HUES48 (cell line): ENCODE results near the gene ZNF165.
"Not testable (repeated sequence)": the region's sequence is repeated elsewhere in the genome, so short reads cannot be mapped to it uniquely, and the experiment has no call there.

Source experiments
- H3K27ac ChIP-seq: one replicate; pipeline ENCODE4 v1.7.0; 2013; ENCODE audit warnings: low read depth, low read length, inconsistent platforms
- H3K27me3 ChIP-seq: 2 replicates; pipeline ENCODE4 v1.6.1; 2013; ENCODE audit warnings: mild to moderate bottlenecking, low read length; ENCODE audit not compliant: control insufficient read depth, insufficient read depth
- H3K36me3 ChIP-seq: 2 replicates; pipeline ENCODE4 v1.6.1; 2013; ENCODE audit warnings: low read length; ENCODE audit not compliant: control insufficient read depth, insufficient read depth
- H3K4me1 ChIP-seq: 2 replicates; pipeline ENCODE4 v1.6.1; 2013; ENCODE audit warnings: mild to moderate bottlenecking, low read length; ENCODE audit not compliant: control insufficient read depth, insufficient read depth
- H3K4me3 ChIP-seq: 2 replicates; pipeline ENCODE4 v1.5.1; 2013; ENCODE audit warnings: mild to moderate bottlenecking, low read depth, low read length
- H3K9ac ChIP-seq: 2 replicates; pipeline ENCODE4 v1.6.1; 2013; ENCODE audit warnings: mild to moderate bottlenecking, low read depth, low read length, moderate library complexity
- H3K9me3 ChIP-seq: 2 replicates; pipeline ENCODE4 v1.6.1; 2013; ENCODE audit warnings: low read length; ENCODE audit not compliant: control insufficient read depth, insufficient read depth

Gene ZNF165

GRCh38 chr6:28121876-28122275 is 41.5 kb downstream of the ZNF165 start:
- no peak overlapping the region for H3K27ac ChIP-seq

DNA sequence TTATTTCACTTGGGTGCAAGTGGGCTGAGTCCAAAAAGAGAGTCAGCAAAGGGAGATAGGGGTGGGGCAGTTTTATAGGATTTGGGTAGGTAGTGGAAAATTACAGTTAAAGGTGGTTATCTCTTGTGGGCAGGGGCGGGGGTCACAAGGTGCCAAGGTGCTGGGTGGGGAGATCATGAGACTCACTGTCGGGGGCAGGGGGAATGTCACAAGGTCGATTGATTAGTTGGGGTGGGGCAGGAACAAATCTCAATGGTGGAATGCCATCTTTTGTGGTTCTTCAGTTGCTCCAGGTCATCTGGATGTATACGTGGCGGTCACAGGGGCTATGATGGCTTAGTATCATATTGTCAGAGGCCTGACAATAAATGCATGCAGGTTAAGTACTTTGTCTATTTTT is 41.9 kb downstream of the ZNF165 start:
- peaks cover 26% of the 10 kb centered on the region for H3K36me3 ChIP-seq
- H3K27me3 ChIP-seq, H3K9ac ChIP-seq: not testable (repeated sequence)

More at GRCh38 chr6:28121876-28122275, 41.5 kb downstream of the ZNF165 start:
- no peaks in the 10 kb centered on the region for H3K27me3 ChIP-seq
- H3K9ac ChIP-seq, result no peak overlapping the region
- 0 out of 2 replicates have a peak, but pooled peaks cover 4% of the 10 kb centered on the region for H3K4me1 ChIP-seq
- no peaks in the 10 kb centered on the region for H3K9me3 ChIP-seq
- H3K4me3 ChIP-seq, result no peak overlapping the region
- peaks cover 22% of the 10 kb centered on the region for H3K36me3 ChIP-seq

GRCh38 chr6:28124350-28124970 is 44.1 kb downstream of the ZNF165 start, which contains the start of gene ZSCAN16:
Gene ZSCAN16 (plus strand): TSS chr6:28124609. CDS start chr6:28125444, 835 bp downstream.
- H3K36me3 ChIP-seq, result peaks cover 41% of the 10 kb centered on the region
- 0 out of 2 replicates have a peak, but pooled peaks cover 4% of the 10 kb centered on the region for H3K4me1 ChIP-seq
- H3K9ac ChIP-seq, result peak within 1 kb of the TSS; percentile 73
- H3K27ac ChIP-seq, result peak within 1 kb of the TSS; percentile 72
- no peaks in the 10 kb centered on the region for H3K27me3 ChIP-seq
- H3K9me3 ChIP-seq, result no peaks in the 10 kb centered on the region
- H3K4me3 ChIP-seq, result peak within 1 kb of the TSS; percentile 97

More for the DNA sequence above, 41.9 kb downstream of the ZNF165 start:
- H3K4me1 ChIP-seq, H3K27ac ChIP-seq, H3K9me3 ChIP-seq, H3K4me3 ChIP-seq: not testable (repeated sequence)

GRCh38 chr6:28124971-28125353 is 44.6 kb downstream of the ZNF165 start:
- Histone ChIP-seq H3K9ac (peak overlapping the region; percentile 73), H3K9me3 (no peaks in the 10 kb centered on the region), H3K4me3 (peak overlapping the region; percentile 97), H3K27ac (no peak overlapping the region), H3K27me3 (no peaks in the 10 kb centered on the region), H3K4me1 (0 out of 2 replicates have a peak, but pooled peaks cover 4% of the 10 kb centered on the region), H3K36me3 (peaks cover 46% of the 10 kb centered on the region)

GRCh38 chr6:28125401-28125800 is 45.0 kb downstream of the ZNF165 start:
- Histone ChIP-seq H3K4me3 (peak overlapping the region; percentile 97; the same call in 1 of the 2 replicates), H3K4me1 (0 out of 2 replicates have a peak, but pooled peaks cover 4% of the 10 kb centered on the region), H3K27me3 (no peaks in the 10 kb centered on the region), H3K27ac (no peak overlapping the region), H3K36me3 (peaks cover 46% of the 10 kb centered on the region), H3K9me3 (no peaks in the 10 kb centered on the region), H3K9ac (no peak overlapping the region)

DNA sequence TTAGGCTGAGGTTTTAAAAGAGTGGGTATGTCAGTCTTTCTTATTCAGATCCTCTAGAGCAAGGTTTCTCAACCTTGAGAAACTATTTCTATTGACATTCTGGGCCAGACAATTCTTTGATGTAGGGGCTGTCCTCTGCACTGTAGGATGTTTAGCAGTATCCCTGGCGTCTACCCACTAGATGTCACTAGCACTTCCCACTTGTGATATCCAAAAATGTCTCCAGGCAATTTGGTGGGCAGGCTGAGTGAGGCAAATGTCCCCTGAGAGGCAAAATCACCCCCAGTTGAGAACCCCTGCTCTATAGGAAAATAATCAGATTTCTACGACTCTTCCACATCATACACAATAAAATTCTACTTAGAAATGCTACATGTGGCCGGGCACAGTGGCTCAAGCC is 53.6 kb downstream of the ZNF165 start:
- Histone ChIP-seq H3K9ac (no peak overlapping the region), H3K4me3 (no peak overlapping the region), H3K4me1 (peaks cover 9% of the 10 kb centered on the region; the same call in 1 of the 2 replicates), H3K27ac (no peak overlapping the region), H3K36me3 (peaks cover 22% of the 10 kb centered on the region), H3K27me3 (no peaks in the 10 kb centered on the region), H3K9me3 (no peaks in the 10 kb centered on the region)

GRCh38 chr6:28134716-28135115 is 54.3 kb downstream of the ZNF165 start:
- no peak overlapping the region for H3K9ac ChIP-seq
- H3K9me3 ChIP-seq, result no peaks in the 10 kb centered on the region
- H3K4me1 ChIP-seq, result peaks cover 9% of the 10 kb centered on the region; the same call in 1 of the 2 replicates
- no peak overlapping the region for H3K4me3 ChIP-seq
- peaks cover 15% of the 10 kb centered on the region for H3K36me3 ChIP-seq
- H3K27me3 ChIP-seq, result no peaks in the 10 kb centered on the region
- H3K27ac ChIP-seq, result no peak overlapping the region

GRCh38 chr6:28135393-28135792 is 55.0 kb downstream of the ZNF165 start:
- peak overlapping the region; percentile 94 for H3K4me3 ChIP-seq
- no peaks in the 10 kb centered on the region for H3K9me3 ChIP-seq
- peaks cover 9% of the 10 kb centered on the region for H3K36me3 ChIP-seq
- H3K4me1 ChIP-seq, result peaks cover 9% of the 10 kb centered on the region; the same call in 1 of the 2 replicates
- no peak overlapping the region for H3K9ac ChIP-seq
- H3K27ac ChIP-seq, result no peak overlapping the region
- H3K27me3 ChIP-seq, result no peaks in the 10 kb centered on the region

DNA sequence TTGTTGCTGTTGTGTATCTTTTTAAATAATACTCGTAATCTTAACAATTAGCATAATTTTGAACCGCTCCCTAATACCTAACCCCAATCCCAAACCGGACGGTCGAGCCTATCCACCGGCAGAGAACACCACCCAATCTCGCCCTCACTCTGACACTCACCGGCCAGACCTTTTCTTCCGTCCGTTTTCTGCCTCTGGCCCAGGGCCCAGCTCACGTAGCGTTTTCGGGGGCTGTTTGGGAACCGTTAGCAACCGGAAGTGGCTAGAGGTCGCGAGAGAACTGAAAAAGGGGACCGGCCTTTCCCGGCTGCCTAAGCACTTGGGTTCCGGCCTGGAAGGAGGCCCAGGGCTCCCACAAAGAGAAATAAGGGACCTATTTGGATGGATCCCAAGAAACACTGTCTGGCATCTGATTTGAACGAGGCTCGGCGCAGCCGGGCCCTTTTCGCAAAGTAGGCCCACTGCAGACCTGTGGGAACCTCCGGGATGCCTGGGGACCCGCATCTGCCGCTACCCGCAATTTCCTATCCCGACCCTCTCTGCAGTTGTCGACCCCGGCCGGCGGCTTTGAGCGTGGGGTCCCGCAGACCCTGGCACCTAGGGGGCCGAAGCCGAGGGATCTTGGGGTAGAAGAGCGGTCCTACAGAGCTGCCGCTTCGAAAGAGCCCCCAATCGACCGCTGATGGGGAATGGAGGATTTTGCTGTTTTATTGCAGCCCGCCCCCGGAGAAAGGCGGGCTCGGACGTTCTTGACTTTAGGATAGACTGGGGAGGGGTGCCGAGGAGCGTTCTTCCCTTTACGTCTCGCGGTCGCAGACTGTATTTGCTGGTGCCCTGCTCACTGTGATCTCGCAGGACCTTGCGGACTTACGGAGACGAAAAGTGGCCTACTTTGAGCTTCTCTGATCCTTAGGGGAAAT is 56.5 kb downstream of the ZNF165 start:
- Histone ChIP-seq H3K4me1 (peaks cover 9% of the 10 kb centered on the region; the same call in 1 of the 2 replicates), H3K36me3 (peaks cover 4% of the 10 kb centered on the region; the same call in 1 of the 2 replicates)

GRCh38 chr6:28137505-28137981 is 57.2 kb downstream of the ZNF165 start:
- H3K4me1 ChIP-seq, result peaks cover 9% of the 10 kb centered on the region
- H3K27ac ChIP-seq, result peak overlapping the region; percentile 94
- H3K9me3 ChIP-seq, result no peaks in the 10 kb centered on the region
- peak overlapping the region; percentile 94 for H3K4me3 ChIP-seq
- peaks cover 2% of the 10 kb centered on the region; the same call in 1 of the 2 replicates for H3K36me3 ChIP-seq
- 0 out of 2 replicates have a peak, but pooled peaks cover 3% of the 10 kb centered on the region for H3K27me3 ChIP-seq
- H3K9ac ChIP-seq, result peak overlapping the region; percentile 73

More for the DNA sequence above, 56.5 kb downstream of the ZNF165 start:
- peak overlapping the region; percentile 94 for H3K27ac ChIP-seq
- H3K27me3 ChIP-seq, result 0 out of 2 replicates have a peak, but pooled peaks cover 3% of the 10 kb centered on the region
- H3K9ac ChIP-seq, result peak overlapping the region; percentile 73
- peak overlapping the region; percentile 94 for H3K4me3 ChIP-seq
- H3K9me3 ChIP-seq, result no peaks in the 10 kb centered on the region
